Measurements from ENCODE around the gene IMPACT.

Gene IMPACT

GRCh38 chr18:24485681-24486080 is 59.2 kb downstream of the IMPACT start:
- no peak for DNase-seq

- no peak for DNase-seq
Observed at GRCh38 chr18:24486684-24487083, 60.2 kb downstream of the IMPACT start.

- no peak for DNase-seq
Observed at GRCh38 chr18:24488824-24489493, 62.5 kb downstream of the IMPACT start.

GRCh38 chr18:24490539-24490938 is 64.1 kb downstream of the IMPACT start:
- no peak for DNase-seq

DNA sequence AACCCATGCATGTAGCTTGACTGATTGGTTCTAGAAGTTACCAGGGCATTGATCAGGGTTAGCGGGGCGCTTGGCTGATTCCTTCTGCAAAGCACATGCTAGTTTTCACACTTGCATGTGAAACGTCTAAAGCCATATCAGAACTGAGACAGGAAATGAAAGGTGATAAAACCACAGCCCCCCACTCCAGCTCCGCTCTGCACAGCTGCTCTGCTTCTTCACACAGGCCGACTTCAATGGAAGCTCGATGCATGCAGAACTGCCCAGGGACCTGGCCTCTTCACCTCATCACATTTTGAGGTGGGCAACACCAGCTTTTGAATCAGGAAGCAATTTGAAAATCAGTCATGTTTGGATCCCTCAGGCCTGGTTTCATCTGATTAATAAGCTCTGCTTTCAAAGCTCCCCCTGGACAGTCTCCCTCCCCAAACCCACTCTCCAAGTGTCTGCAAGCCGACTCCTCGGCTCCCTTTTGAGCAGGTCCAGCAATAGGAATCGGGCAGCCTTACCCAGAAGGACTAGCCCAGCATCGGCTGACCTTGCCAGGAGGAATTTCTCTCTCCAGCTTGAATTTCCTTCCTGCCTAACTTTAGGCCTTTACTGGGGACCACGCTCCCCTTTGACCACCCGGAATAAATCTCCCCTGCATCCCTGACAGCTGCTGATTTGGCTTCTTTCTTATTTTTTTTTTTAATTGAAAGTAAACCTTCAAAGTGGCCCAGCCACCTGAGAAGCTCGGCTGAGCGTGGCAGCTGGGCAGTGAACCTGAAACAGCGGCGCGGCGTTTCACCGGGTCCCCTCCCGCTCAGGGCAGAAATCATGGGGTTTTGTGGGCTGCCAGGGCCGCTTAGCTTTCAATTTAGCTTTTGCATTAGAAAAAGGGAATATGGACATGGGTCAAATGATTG is 65.7 kb downstream of the IMPACT start:
- DNase-seq = no peak

DNA sequence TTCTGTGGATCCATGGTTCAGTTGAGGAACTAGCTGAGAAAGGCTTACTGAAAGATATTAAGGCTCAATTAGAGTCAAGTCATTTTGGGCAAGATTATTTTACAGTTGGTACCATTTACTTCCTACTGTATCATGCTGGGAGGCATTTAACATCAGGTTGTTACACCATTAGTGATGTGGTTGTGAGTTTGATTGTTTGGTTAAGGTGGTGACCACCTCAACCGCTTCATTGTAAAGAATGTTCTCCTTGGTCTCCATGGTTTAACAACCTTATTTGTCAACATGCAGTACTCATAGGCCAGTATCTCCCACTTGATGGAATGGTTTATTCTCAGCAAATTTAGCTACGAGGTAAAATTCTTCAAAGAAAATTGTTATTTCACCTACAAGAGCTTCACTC is 68.1 kb downstream of the IMPACT start:
- no peak for DNase-seq

- DNase-seq = no peak
Observed at GRCh38 chr18:24497031-24497754, 70.7 kb downstream of the IMPACT start.

DNA sequence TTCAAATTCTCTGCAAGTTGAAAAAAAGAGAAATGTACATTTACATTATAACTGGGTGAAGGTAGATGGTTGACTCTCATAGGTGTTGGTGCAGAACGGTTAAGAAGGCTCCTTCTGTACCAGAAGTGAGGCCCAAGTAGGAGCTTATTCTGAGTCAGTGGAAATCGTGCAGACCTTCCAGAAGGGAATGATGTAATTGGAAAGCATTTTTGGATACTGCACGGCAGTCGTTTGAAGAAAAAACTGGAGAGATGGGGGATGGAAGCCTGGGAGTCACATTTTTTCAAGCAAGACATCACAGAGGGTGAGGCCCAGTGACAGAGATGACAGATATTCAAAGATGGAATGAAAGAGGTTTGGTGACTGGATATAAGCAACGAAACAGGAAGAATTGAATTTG is 73.3 kb downstream of the IMPACT start:
- DNase-seq = no peak

- no peak for DNase-seq
Observed at GRCh38 chr18:24500217-24500616, 73.7 kb downstream of the IMPACT start.

- DNase-seq = no peak
Observed at GRCh38 chr18:24500766-24501165, 74.3 kb downstream of the IMPACT start.

- no peak for DNase-seq
Observed at GRCh38 chr18:24502667-24503523, 76.4 kb downstream of the IMPACT start.

Data from GOT3 (cell line).